H9 (cell line): ENCODE data around the gene ZNF385B. TPM values are rescaled to one million over a fixed set of nuclear protein-coding genes. Genes with fewer than 3 reads are reported as not detected.

Experiments used
- DNase-seq: peaks from one replicate; pipeline ENCODE4 v3.0.0-alpha.2; 2017
- H2AFZ ChIP-seq: one replicate; pipeline ENCODE4 v1.6.1; 2013; ENCODE audit warnings: mild to moderate bottlenecking, low read length, control low read depth, moderate library complexity
- H2AK5ac ChIP-seq: 2 replicates; pipeline ENCODE4 v1.6.1; 2013; ENCODE audit warnings: low read length, control low read depth, mixed read lengths; ENCODE audit not compliant: insufficient read length
- H2BK120ac ChIP-seq: one replicate; pipeline ENCODE4 v1.6.1; 2013; ENCODE audit warnings: low read depth, mild to moderate bottlenecking, low read length, control low read depth, inconsistent platforms; ENCODE audit not compliant: poor library complexity, severe bottlenecking
- H2BK12ac ChIP-seq: 2 replicates; pipeline ENCODE4 v1.6.1; 2013; ENCODE audit warnings: low read length, control low read depth, mixed read lengths, low read depth; ENCODE audit not compliant: insufficient read length
- H2BK15ac ChIP-seq: 2 replicates; pipeline ENCODE4 v1.6.1; 2013; ENCODE audit warnings: low read depth, low read length, control low read depth
- H2BK20ac ChIP-seq: one replicate; pipeline ENCODE4 v1.6.1; 2013; ENCODE audit warnings: low read depth, mild to moderate bottlenecking, low read length, control low read depth, inconsistent platforms; ENCODE audit not compliant: poor library complexity, severe bottlenecking
- H2BK5ac ChIP-seq: 2 replicates; pipeline ENCODE4 v1.6.1; 2013; ENCODE audit warnings: low read length, control low read depth, mixed read lengths; ENCODE audit not compliant: insufficient read length
- H3K14ac ChIP-seq: 2 replicates; pipeline ENCODE4 v1.6.1; 2013; ENCODE audit warnings: low read length, control low read depth; ENCODE audit not compliant: insufficient read depth
- H3K18ac ChIP-seq: 2 replicates; pipeline ENCODE4 v1.6.1; 2013; ENCODE audit warnings: low read depth, mild to moderate bottlenecking, mixed read lengths, low read length, control low read depth; ENCODE audit not compliant: insufficient read length
- H3K23ac ChIP-seq: 2 replicates; pipeline ENCODE4 v1.6.1; 2013; ENCODE audit warnings: low read length, control low read depth, mixed read lengths, low read depth; ENCODE audit not compliant: insufficient read length
- H3K23me2 ChIP-seq: 2 replicates; pipeline ENCODE4 v1.6.1; 2013; ENCODE audit warnings: low read depth, mild to moderate bottlenecking, mixed read lengths, low read length, control low read depth; ENCODE audit not compliant: insufficient read length, poor library complexity, severe bottlenecking
- H3K27ac ChIP-seq: 2 replicates; pipeline ENCODE4 v1.5.1; 2013; ENCODE audit warnings: low read length, control low read depth, mixed read lengths, low read depth; ENCODE audit not compliant: insufficient read length
- H3K27me3 ChIP-seq: 2 replicates; pipeline ENCODE4 v1.6.1; 2013; ENCODE audit warnings: low read length, control low read depth, inconsistent platforms; ENCODE audit not compliant: insufficient read depth
- H3K4ac ChIP-seq: 2 replicates; pipeline ENCODE4 v1.6.1; 2013; ENCODE audit warnings: low read depth, mild to moderate bottlenecking, control low read depth, inconsistent platforms, low read length, moderate library complexity
- H3K4me1 ChIP-seq: 2 replicates; pipeline ENCODE4 v1.6.1; 2013; ENCODE audit warnings: low read length, control low read depth, inconsistent platforms; ENCODE audit not compliant: insufficient read depth
- H3K4me2 ChIP-seq: 2 replicates; pipeline ENCODE4 v1.6.1; 2013; ENCODE audit warnings: low read length, control low read depth, mixed read lengths; ENCODE audit not compliant: insufficient read length, insufficient read depth
- H3K56ac ChIP-seq: 2 replicates; pipeline ENCODE4 v1.6.1; 2013; ENCODE audit warnings: low read depth, mild to moderate bottlenecking, mixed read lengths, low read length, control low read depth; ENCODE audit not compliant: insufficient read length
- H3K79me1 ChIP-seq: 2 replicates; pipeline ENCODE4 v1.6.1; 2013; ENCODE audit warnings: low read depth, mild to moderate bottlenecking, moderate library complexity, low read length, control low read depth, inconsistent platforms; ENCODE audit not compliant: insufficient read depth, poor library complexity, severe bottlenecking
- H3K79me2 ChIP-seq: 2 replicates; pipeline ENCODE4 v1.6.1; 2013; ENCODE audit warnings: low read length, control low read depth, inconsistent platforms; ENCODE audit not compliant: insufficient read depth
- H3K9ac ChIP-seq: 2 replicates; pipeline ENCODE4 v1.6.1; 2013; ENCODE audit warnings: low read length, control low read depth, mixed read lengths; ENCODE audit not compliant: insufficient read length; ENCODE audit errors: extremely low read depth
- H3K9me3 ChIP-seq: one replicate; pipeline ENCODE4 v1.6.1; 2013; ENCODE audit warnings: low read depth, low read length, inconsistent platforms; ENCODE audit not compliant: control insufficient read depth
- H3T11ph ChIP-seq: one replicate; pipeline ENCODE4 v1.6.1; 2013; ENCODE audit warnings: mild to moderate bottlenecking, low read length, control low read depth, inconsistent platforms
- H4K20me1 ChIP-seq: one replicate; pipeline ENCODE4 v1.6.1; 2013; ENCODE audit not compliant: control insufficient read depth, insufficient read length, insufficient read depth
- H4K5ac ChIP-seq: 2 replicates; pipeline ENCODE4 v1.6.1; 2013; ENCODE audit warnings: low read depth, mild to moderate bottlenecking, mixed read lengths, low read length, control low read depth; ENCODE audit not compliant: insufficient read length
- H4K8ac ChIP-seq: replicated peaks from 2 replicates; pipeline ENCODE4 v1.6.1; 2013; ENCODE audit warnings: low read length, control low read depth, mixed read lengths, low read depth; ENCODE audit not compliant: insufficient read length
- H4K91ac ChIP-seq: 2 replicates; pipeline ENCODE4 v1.6.1; 2013; ENCODE audit warnings: low read depth, mild to moderate bottlenecking, moderate library complexity, mixed read lengths, low read length, control low read depth; ENCODE audit not compliant: insufficient read length
- H3K27ac Mint-ChIP-seq, 3 experiments: 2 replicates in 2 of 3; 3 replicates in 1 of 3; pipeline ENCODE4 v1.8.0; 2020 to 2021; ENCODE audit warnings: mixed read lengths in 3 of 3, mild to moderate bottlenecking in 1 of 3, moderate library complexity in 1 of 3
- H3K27me3 Mint-ChIP-seq: 2 replicates; pipeline ENCODE4 v1.8.0; 2021; ENCODE audit warnings: low read depth, mild to moderate bottlenecking, moderate library complexity, mixed read lengths
- H3K36me3 Mint-ChIP-seq, 3 experiments: 2 replicates in 2 of 3; 3 replicates in 1 of 3; pipeline ENCODE4 v1.8.0; 2020 to 2021; ENCODE audit warnings: low read depth in 3 of 3, mixed read lengths in 3 of 3; ENCODE audit not compliant: insufficient read depth in 1 of 3
- H3K4me1 Mint-ChIP-seq, 2 experiments: 2 replicates each; pipeline ENCODE4 v1.8.0; 2020; ENCODE audit warnings: mixed read lengths in 2 of 2
- H3K4me3 Mint-ChIP-seq, 2 experiments: 2 replicates in 1 of 2; 3 replicates in 1 of 2; pipeline ENCODE4 v1.8.0; 2020 to 2021; ENCODE audit warnings: mild to moderate bottlenecking in 2 of 2, mixed read lengths in 2 of 2, moderate library complexity in 1 of 2
- H3K9me3 Mint-ChIP-seq, 2 experiments: 2 replicates in 1 of 2; 3 replicates in 1 of 2; pipeline ENCODE4 v1.8.0; 2020; ENCODE audit warnings: mild to moderate bottlenecking in 2 of 2, mixed read lengths in 2 of 2, moderate library complexity in 1 of 2
- WGBS: extraction: QIAGEN DNeasy Blood & Tissue Kit; methylation state at CpG from one replicate; pipeline ENCODE4 v1.1.7; 2013; ENCODE audit warnings: missing lambda C conversion rate, low lambda C conversion rate, mixed read lengths; ENCODE audit not compliant: insufficient read length; ENCODE audit errors: extremely low coverage; 5-methylcytosine and 5-hydroxymethylcytosine counted together
- total RNA-seq: library from RNA; stranded (reverse); gene quantifications from 2 replicates; pipeline ENCODE4 v1.2.1, GENCODE V29; 2021
- TF ChIP-seq, protein P1 (sequence below): fragments of 200-600 bp; sonication (generic); conservative IDR thresholded peaks from 3 replicates; pipeline ENCODE4 v1.8.0; 2021; ENCODE audit warnings: antibody characterized with exemption, mild to moderate bottlenecking

The ZNF385B gene
- total RNA-seq, 1 experiment from 2014 or later: 2.1 TPM

DNA sequence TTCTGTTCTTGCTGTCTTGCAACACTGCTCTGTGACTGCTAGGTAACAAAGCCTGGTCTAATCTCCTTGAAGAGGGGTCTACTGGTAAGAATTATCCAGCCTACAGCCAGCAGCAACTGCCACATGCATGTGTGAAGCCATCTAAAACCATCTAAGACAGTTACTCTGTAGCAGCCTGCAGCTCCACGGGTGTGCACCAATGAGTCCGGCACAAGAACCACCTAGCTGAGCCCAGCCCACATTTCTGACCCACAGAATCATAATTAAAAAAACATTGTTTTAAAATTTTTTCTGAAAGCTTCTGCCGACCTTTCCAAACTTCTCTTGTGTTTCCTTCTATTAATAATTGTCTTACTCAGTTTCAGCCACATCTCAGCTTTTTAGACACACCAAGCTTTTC is 102.8 kb downstream of the ZNF385B start:
- no peak overlapping the region for H3K56ac ChIP-seq
- peaks cover 34 to 46% of the 10 kb centered on the region in 2 experiments for H3K9me3 Mint-ChIP-seq
- H3K79me1 ChIP-seq: no peaks in the 10 kb centered on the region
- no peak overlapping the region for H3T11ph ChIP-seq
- no peaks in the 10 kb centered on the region for H3K23me2 ChIP-seq
- H3K23ac ChIP-seq: no peak overlapping the region
- H3K4ac ChIP-seq: no peak overlapping the region
- no peaks in the 10 kb centered on the region for H3K79me2 ChIP-seq
- no peak overlapping the region for H3K9ac ChIP-seq
- peak overlapping the region; percentile 30 for H4K5ac ChIP-seq
- no peak overlapping the region for H3K14ac ChIP-seq
- no peak overlapping the region for H2BK120ac ChIP-seq
- H3K18ac ChIP-seq: no peak overlapping the region
- H3K4me2 ChIP-seq: no peak overlapping the region
- DNase-seq: no peak
- TF ChIP-seq, protein P1, sequence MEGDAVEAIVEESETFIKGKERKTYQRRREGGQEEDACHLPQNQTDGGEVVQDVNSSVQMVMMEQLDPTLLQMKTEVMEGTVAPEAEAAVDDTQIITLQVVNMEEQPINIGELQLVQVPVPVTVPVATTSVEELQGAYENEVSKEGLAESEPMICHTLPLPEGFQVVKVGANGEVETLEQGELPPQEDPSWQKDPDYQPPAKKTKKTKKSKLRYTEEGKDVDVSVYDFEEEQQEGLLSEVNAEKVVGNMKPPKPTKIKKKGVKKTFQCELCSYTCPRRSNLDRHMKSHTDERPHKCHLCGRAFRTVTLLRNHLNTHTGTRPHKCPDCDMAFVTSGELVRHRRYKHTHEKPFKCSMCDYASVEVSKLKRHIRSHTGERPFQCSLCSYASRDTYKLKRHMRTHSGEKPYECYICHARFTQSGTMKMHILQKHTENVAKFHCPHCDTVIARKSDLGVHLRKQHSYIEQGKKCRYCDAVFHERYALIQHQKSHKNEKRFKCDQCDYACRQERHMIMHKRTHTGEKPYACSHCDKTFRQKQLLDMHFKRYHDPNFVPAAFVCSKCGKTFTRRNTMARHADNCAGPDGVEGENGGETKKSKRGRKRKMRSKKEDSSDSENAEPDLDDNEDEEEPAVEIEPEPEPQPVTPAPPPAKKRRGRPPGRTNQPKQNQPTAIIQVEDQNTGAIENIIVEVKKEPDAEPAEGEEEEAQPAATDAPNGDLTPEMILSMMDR: no peak
- H3K27me3 ChIP-seq: no peaks in the 10 kb centered on the region
- H3K27ac Mint-ChIP-seq: no peak overlapping the region
- no peak overlapping the region for H3K4me3 Mint-ChIP-seq
- no peak overlapping the region for H4K91ac ChIP-seq
- no CpG with 5 or more reads among the region's 3 CpGs for WGBS
- no peaks in the 10 kb centered on the region for H4K20me1 ChIP-seq
- H2BK15ac ChIP-seq: no peak overlapping the region
- no peaks in the 10 kb centered on the region; the same call in 1 of the 2 replicates for H3K27me3 Mint-ChIP-seq
- H2AFZ ChIP-seq: no peak overlapping the region
- no peak overlapping the region for H2BK5ac ChIP-seq
- H4K8ac ChIP-seq: no peak overlapping the region
- H2BK20ac ChIP-seq: no peak overlapping the region
- no peak overlapping the region for H2AK5ac ChIP-seq
- peaks cover 14% of the 10 kb centered on the region for H3K9me3 ChIP-seq
- no peak overlapping the region for H2BK12ac ChIP-seq
- H3K4me1 ChIP-seq: no peaks in the 10 kb centered on the region
- H3K4me1 Mint-ChIP-seq: no peaks in the 10 kb centered on the region
- no peak overlapping the region for H3K27ac ChIP-seq
- H3K36me3 Mint-ChIP-seq: peaks cover 8 to 40% (median 23%) of the 10 kb centered on the region in 3 experiments; a peak in 6 of 7 replicates
